Activated naive CD8-positive, alpha-beta T cell treated with anti-CD3 and anti-CD28 coated beads, Interleukin-2, amount 50 U/mL, for 24 hours (primary cell): Measurements from ENCODE around the gene SERINC4.
A peak's percentile ranks its signal among the peaks of the same experiment; 100 is the strongest.
"Not testable (repeated sequence)": the region's sequence is repeated elsewhere in the genome, so short reads cannot be mapped to it uniquely, and the experiment has no call there.

Source experiments
- ATAC-seq: fragments of 150-1000 bp; cut with Tn5 transposase; one replicate; pipeline ENCODE4 v1.10.0; 2021
- DNase-seq: peaks from one replicate; pipeline ENCODE4 v3.0.0; 2021
- H3K27ac Mint-ChIP-seq: one replicate; pipeline ENCODE4 v1.8.0; 2021; ENCODE audit warnings: mild to moderate bottlenecking, mixed read lengths
- H3K27me3 Mint-ChIP-seq: one replicate; pipeline ENCODE4 v1.8.0; 2021; ENCODE audit warnings: mixed read lengths
- H3K36me3 Mint-ChIP-seq: one replicate; pipeline ENCODE4 v1.8.0; 2021; ENCODE audit warnings: low read depth, mixed read lengths
- H3K4me1 Mint-ChIP-seq: one replicate; pipeline ENCODE4 v1.8.0; 2021; ENCODE audit warnings: mixed read lengths
- H3K4me3 Mint-ChIP-seq: one replicate; pipeline ENCODE4 v1.8.0; 2021; ENCODE audit warnings: mild to moderate bottlenecking, moderate library complexity, mixed read lengths
- H3K9me3 Mint-ChIP-seq: one replicate; pipeline ENCODE4 v1.8.0; 2021; ENCODE audit warnings: mixed read lengths

The SERINC4 gene

DNA sequence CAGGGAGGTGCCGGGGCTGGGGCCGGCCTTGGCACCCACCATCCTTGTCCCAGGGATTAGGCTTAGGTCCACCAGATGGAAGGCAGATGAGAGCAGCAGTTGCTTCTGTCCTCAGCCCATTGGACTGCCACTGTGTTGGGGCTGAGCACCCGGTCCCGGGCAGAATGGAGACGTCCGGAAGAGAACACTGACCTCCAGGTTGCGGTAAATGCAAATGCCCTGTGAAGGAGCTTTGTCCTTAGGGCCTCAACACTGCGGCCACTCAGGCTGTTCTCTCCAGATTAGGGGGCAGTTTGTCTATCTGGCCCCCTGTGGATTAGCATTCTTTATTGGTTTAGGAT, at the start of gene SERINC4:
Gene SERINC4, minus strand, starts transcription at position 276 of the 341 bp plus-strand sequence. Its CDS starts 234 bp downstream, at position 42.
- Mint-ChIP-seq H3K4me1 (peaks cover 42% of the 10 kb centered on the region), H3K27ac (peak within 1 kb of the TSS; percentile 90), H3K4me3 (peak within 1 kb of the TSS; percentile 92), H3K27me3 (no peaks in the 10 kb centered on the region), H3K9me3 (no peaks in the 10 kb centered on the region), H3K36me3 (peaks cover 60% of the 10 kb centered on the region)
- ATAC-seq = no peak
- no peak for DNase-seq

GRCh38 chr15:43845421-43845820, 45.4 kb upstream of the SERINC4 start:
- Mint-ChIP-seq H3K27me3 (no peaks in the 10 kb centered on the region), H3K4me1 (no peaks in the 10 kb centered on the region), H3K4me3 (no peak overlapping the region), H3K36me3 (peaks cover 44% of the 10 kb centered on the region), H3K27ac (no peak overlapping the region), H3K9me3 (no peaks in the 10 kb centered on the region)
- ATAC-seq (no peak), DNase-seq (no peak)

DNA sequence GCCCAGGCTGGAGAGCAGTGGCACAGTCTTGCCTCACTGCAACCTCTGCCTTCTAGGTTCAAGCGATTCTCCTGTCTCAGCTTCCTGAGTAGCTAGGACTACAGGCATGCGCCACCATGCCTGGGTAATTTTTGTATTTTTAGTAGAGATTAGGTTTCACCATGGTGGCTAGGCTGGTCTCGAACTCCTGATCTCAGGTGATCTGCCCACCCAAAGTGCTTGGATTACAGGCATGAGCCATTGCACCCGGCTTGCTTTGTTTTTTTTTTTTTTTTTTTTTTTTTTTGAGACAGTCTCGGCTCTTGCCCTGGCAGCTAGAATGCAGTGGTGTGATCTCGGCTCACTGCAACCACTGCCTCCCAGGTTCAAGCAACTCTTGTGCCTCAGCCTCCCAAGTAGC, 32.5 kb upstream of the SERINC4 start:
- H3K4me3 Mint-ChIP-seq, H3K27me3 Mint-ChIP-seq, DNase-seq, H3K27ac Mint-ChIP-seq, H3K9me3 Mint-ChIP-seq, ATAC-seq: not testable (repeated sequence)
- Mint-ChIP-seq H3K4me1 (peaks cover 34% of the 10 kb centered on the region), H3K36me3 (peaks cover 55% of the 10 kb centered on the region)

GRCh38 chr15:43831519-43832052, 31.6 kb upstream of the SERINC4 start:
- not testable (repeated sequence) for ATAC-seq, H3K9me3 Mint-ChIP-seq, H3K27ac Mint-ChIP-seq, DNase-seq, H3K4me3 Mint-ChIP-seq, H3K27me3 Mint-ChIP-seq
- H3K36me3 Mint-ChIP-seq = peaks cover 53% of the 10 kb centered on the region
- H3K4me1 Mint-ChIP-seq = peaks cover 40% of the 10 kb centered on the region

- peaks cover 45% of the 10 kb centered on the region for H3K36me3 Mint-ChIP-seq
- not testable (repeated sequence) for DNase-seq, H3K27me3 Mint-ChIP-seq, ATAC-seq, H3K4me3 Mint-ChIP-seq, H3K27ac Mint-ChIP-seq, H3K9me3 Mint-ChIP-seq
- peaks cover 48% of the 10 kb centered on the region for H3K4me1 Mint-ChIP-seq
Observed at GRCh38 chr15:43830691-43831275, 30.8 kb upstream of the SERINC4 start.

DNA sequence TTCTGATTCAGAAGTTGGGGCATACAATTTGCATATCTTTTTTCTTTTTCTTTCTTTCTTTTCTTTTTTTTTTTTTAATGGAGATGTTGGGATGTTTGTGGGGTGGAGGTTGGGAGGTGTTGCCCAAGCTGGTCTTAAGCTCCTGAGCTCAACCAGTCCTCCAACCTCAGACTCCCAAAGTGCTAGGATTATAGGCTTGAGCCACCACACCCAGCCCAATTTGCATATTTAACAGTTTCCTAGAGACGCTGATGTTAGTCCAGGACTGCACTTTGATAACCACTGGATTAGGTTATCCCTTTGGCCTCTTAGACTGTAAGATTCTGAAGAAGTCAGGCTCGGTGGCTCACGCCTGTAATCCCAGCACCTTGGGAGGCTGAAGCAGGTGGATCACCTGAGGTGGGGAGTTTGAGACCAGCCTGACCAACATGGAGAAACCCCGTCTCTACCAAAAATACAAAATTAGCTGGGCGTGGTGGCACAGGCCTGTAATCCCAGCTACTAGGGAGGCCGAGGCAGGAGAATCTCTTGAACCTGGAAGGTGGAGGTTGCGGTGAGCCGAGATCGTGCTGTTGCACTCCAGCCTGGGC, 30.0 kb upstream of the SERINC4 start:
- H3K27me3 Mint-ChIP-seq, ATAC-seq, H3K9me3 Mint-ChIP-seq, DNase-seq: not testable (repeated sequence)
- Mint-ChIP-seq H3K36me3 (peaks cover 42% of the 10 kb centered on the region), H3K4me1 (peaks cover 55% of the 10 kb centered on the region), H3K4me3 (peak overlapping the region; percentile 26), H3K27ac (peak overlapping the region; percentile 27)

GRCh38 chr15:43828061-43828657, 28.1 kb upstream of the SERINC4 start:
- peaks cover 41% of the 10 kb centered on the region for H3K36me3 Mint-ChIP-seq
- peaks cover 4% of the 10 kb centered on the region for H3K9me3 Mint-ChIP-seq
- no peaks in the 10 kb centered on the region for H3K27me3 Mint-ChIP-seq
- DNase-seq = peak; percentile 12
- H3K27ac Mint-ChIP-seq = peak overlapping the region; percentile 92
- ATAC-seq = peak; percentile 31
- peaks cover 70% of the 10 kb centered on the region for H3K4me1 Mint-ChIP-seq
- H3K4me3 Mint-ChIP-seq = peak overlapping the region; percentile 91

GRCh38 chr15:43826508-43827341, 26.7 kb upstream of the SERINC4 start, which contains the start of gene WDR76:
Gene WDR76 (plus strand): TSS chr15:43827002. CDS start chr15:43827033, 31 bp downstream.
- Mint-ChIP-seq H3K27me3 (no peaks in the 10 kb centered on the region), H3K36me3 (peaks cover 38% of the 10 kb centered on the region), H3K9me3 (peaks cover 4% of the 10 kb centered on the region), H3K4me1 (peaks cover 77% of the 10 kb centered on the region), H3K4me3 (peak within 1 kb of the TSS; percentile 91), H3K27ac (peak within 1 kb of the TSS; percentile 92)
- ATAC-seq (peak; percentile 79), DNase-seq (peak; percentile 88)

DNA sequence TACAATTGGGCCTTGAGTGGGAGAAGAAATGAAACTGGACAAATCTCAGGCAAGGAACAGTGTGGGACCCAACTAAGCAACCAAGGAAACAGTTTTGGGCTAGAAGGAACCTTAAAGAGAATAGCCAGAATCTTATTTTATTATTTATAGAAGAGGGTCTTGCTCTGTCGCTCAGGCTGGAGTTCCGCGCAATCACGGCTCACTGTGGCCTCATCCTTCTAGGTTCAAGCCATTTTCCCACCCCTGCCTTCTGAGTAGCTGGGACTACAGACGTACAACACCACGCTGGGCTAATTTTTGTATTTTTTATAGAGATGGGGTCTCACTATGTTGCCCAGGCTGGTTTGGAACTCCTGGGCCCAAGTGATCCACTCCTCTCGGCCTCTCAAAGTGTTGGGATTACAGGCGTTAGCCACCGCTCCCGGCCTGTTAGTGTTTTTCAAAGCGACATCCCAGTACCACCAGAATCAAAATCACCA, 26.0 kb upstream of the SERINC4 start:
- Mint-ChIP-seq H3K27me3 (no peaks in the 10 kb centered on the region), H3K36me3 (peaks cover 42% of the 10 kb centered on the region)

DNA sequence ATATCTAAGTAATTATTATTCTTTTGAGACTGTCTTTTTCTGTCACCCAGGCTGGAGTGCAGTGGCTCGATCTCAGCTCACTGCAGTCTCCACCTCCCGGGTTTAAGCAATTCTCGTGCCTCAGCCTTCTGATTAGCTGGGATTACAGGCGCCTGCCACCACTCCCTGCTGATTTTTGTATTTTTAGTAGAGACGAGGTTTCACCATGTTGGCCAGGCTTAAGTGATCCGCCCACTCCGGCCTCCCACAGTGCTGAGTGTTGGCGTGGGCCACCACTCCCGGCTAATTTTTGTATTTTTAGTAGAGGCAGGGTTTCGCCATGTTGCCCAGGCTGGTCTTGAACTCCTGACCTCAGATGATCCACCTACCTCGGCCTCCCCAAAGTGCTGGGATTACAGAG, 25.3 kb upstream of the SERINC4 start:
- not testable (repeated sequence) for ATAC-seq, H3K27ac Mint-ChIP-seq, H3K27me3 Mint-ChIP-seq, H3K9me3 Mint-ChIP-seq
- peak; percentile 11 for DNase-seq
- Mint-ChIP-seq H3K4me3 (peak overlapping the region; percentile 91), H3K36me3 (peaks cover 40% of the 10 kb centered on the region), H3K4me1 (peaks cover 80% of the 10 kb centered on the region)

More for the DNA sequence above, 26.0 kb upstream of the SERINC4 start:
- H3K9me3 Mint-ChIP-seq = peaks cover 4% of the 10 kb centered on the region
- DNase-seq = peak; percentile 14
- H3K4me1 Mint-ChIP-seq = peaks cover 80% of the 10 kb centered on the region
- peak overlapping the region; percentile 91 for H3K4me3 Mint-ChIP-seq
- no peak for ATAC-seq
- peak overlapping the region; percentile 92 for H3K27ac Mint-ChIP-seq

GRCh38 chr15:43824302-43825246, 24.6 kb upstream of the SERINC4 start, which contains the start of gene MFAP1:
Gene MFAP1 (minus strand): TSS chr15:43824690. CDS start chr15:43824569, 121 bp downstream.
- peak within 1 kb of the TSS; percentile 94 for H3K27ac Mint-ChIP-seq
- H3K27me3 Mint-ChIP-seq = no peaks in the 10 kb centered on the region
- H3K4me3 Mint-ChIP-seq = peak within 1 kb of the TSS; percentile 96
- ATAC-seq = peak; percentile 87
- peaks cover 76% of the 10 kb centered on the region for H3K4me1 Mint-ChIP-seq
- H3K36me3 Mint-ChIP-seq = peaks cover 36% of the 10 kb centered on the region
- peaks cover 4% of the 10 kb centered on the region for H3K9me3 Mint-ChIP-seq
- DNase-seq = peak; percentile 91

- H3K36me3 Mint-ChIP-seq = peaks cover 37% of the 10 kb centered on the region
- peaks cover 4% of the 10 kb centered on the region for H3K9me3 Mint-ChIP-seq
- peak overlapping the region; percentile 55 for H3K4me3 Mint-ChIP-seq
- H3K27ac Mint-ChIP-seq = peak overlapping the region; percentile 2
- DNase-seq (no peak), ATAC-seq (no peak)
- H3K27me3 Mint-ChIP-seq = no peaks in the 10 kb centered on the region
- peaks cover 57% of the 10 kb centered on the region for H3K4me1 Mint-ChIP-seq
Observed at GRCh38 chr15:43821505-43821904, 21.5 kb upstream of the SERINC4 start.

- H3K4me1 Mint-ChIP-seq, H3K27me3 Mint-ChIP-seq, H3K9me3 Mint-ChIP-seq, DNase-seq, H3K4me3 Mint-ChIP-seq, ATAC-seq, H3K27ac Mint-ChIP-seq: not testable (repeated sequence)
- peaks cover 59% of the 10 kb centered on the region for H3K36me3 Mint-ChIP-seq
Observed at GRCh38 chr15:43815064-43815463, 15.0 kb upstream of the SERINC4 start.
